CD4-positive, alpha-beta T cell (primary cell): Measurements from ENCODE around the gene ESYT1. TPM values are rescaled to one million over a fixed set of nuclear protein-coding genes. Genes with fewer than 3 reads are reported as not detected.

Experiments
- ATAC-seq: fragments of 200-7000 bp; cut with Tn5 transposase; one replicate; pipeline ENCODE4 v1.10.0; 2022; ENCODE audit warnings: mild to moderate bottlenecking; ENCODE audit not compliant: poor library complexity
- CTCF ChIA-PET: fragments of 350-600 bp; sonication (Branson Sonifier 250); formaldehyde crosslinking; loops from one replicate; lab custom pipeline; 2021; ENCODE audit warnings: antibody characterized with exemption, inconsistent platforms; lab: Charles Lee
- POLR2A ChIA-PET: fragments of 350-600 bp; sonication (Branson Sonifier 250); formaldehyde crosslinking; loops from one replicate; lab custom pipeline; 2021; ENCODE audit warnings: antibody characterized with exemption, inconsistent platforms; lab: Charles Lee
- DNase-seq, 14 experiments: peaks; one replicate each; pipeline ENCODE4 v3.0.0-alpha.2; 2013 to 2020; ENCODE audit warnings: mixed read lengths in 2 of 14
- H3K27ac ChIP-seq, 2 donors: one replicate each; pipeline versions ENCODE4 v1.5.1 to v1.7.0; 2013; ENCODE audit warnings: low read length in 2 of 2, low read depth in 1 of 2, mild to moderate bottlenecking in 1 of 2
- H3K27me3 ChIP-seq, 2 experiments: 1 replicate in 1 of 2; 2 replicates in 1 of 2; pipeline versions ENCODE4 v1.6.1 to v1.7.0; 2013; ENCODE audit warnings: low read length in 2 of 2, control low read depth in 1 of 2, mild to moderate bottlenecking in 1 of 2, moderate library complexity in 1 of 2; ENCODE audit not compliant: insufficient read depth in 2 of 2, control insufficient read depth in 1 of 2
- H3K36me3 ChIP-seq: one replicate; pipeline ENCODE4 v1.6.1; 2013; ENCODE audit warnings: low read length, control low read depth; ENCODE audit not compliant: insufficient read depth
- H3K4me1 ChIP-seq: one replicate; pipeline ENCODE4 v1.6.1; 2013; ENCODE audit warnings: low read length, control low read depth; ENCODE audit not compliant: insufficient read depth
- H3K4me3 ChIP-seq: one replicate; pipeline ENCODE4 v1.5.1; 2013; ENCODE audit warnings: mild to moderate bottlenecking, low read length, moderate library complexity
- H3K9me3 ChIP-seq, 2 experiments: 1 replicate in 1 of 2; 2 replicates in 1 of 2; pipeline versions ENCODE4 v1.6.1 to v1.7.0; 2013; ENCODE audit warnings: low read length in 2 of 2, mild to moderate bottlenecking in 2 of 2, control low read depth in 1 of 2, moderate library complexity in 1 of 2; ENCODE audit not compliant: control insufficient read depth in 1 of 2, insufficient read depth in 1 of 2
- H3K27ac Mint-ChIP-seq: one replicate; pipeline ENCODE4 v1.8.0; 2020; ENCODE audit warnings: mixed read lengths
- H3K27me3 Mint-ChIP-seq: one replicate; pipeline ENCODE4 v1.8.0; 2021; ENCODE audit warnings: mixed read lengths
- H3K36me3 Mint-ChIP-seq: one replicate; pipeline ENCODE4 v1.8.0; 2021; ENCODE audit warnings: low read depth, mixed read lengths
- H3K4me1 Mint-ChIP-seq: one replicate; pipeline ENCODE4 v1.8.0; 2021; ENCODE audit warnings: low read depth, mixed read lengths
- H3K4me3 Mint-ChIP-seq: one replicate; pipeline ENCODE4 v1.8.0; 2020; ENCODE audit warnings: mild to moderate bottlenecking, mixed read lengths
- H3K9me3 Mint-ChIP-seq: one replicate; pipeline ENCODE4 v1.8.0; 2020; ENCODE audit warnings: mixed read lengths
- intact Hi-C, 2 experiments: fragments of 100-400 bp; cut with DNase I in 1 of 2; cut with micrococcal nuclease in 1 of 2; formaldehyde crosslinking; loops; one replicate each; pipeline versions ENCODE4 v1.15.1 to v1.9.0; 2023 to 2025; cut with DNase I, micrococcal nuclease
- total RNA-seq, 174 experiments: library from RNA in 2 of 174; stranded (reverse) in 2 of 174; gene quantifications; one replicate each; pipeline ENCODE4 v1.2.3 and lab custom pipeline; 2021 to 2026
- TF ChIP-seq, protein P1 (sequence below): fragments of 200-600 bp; IDR thresholded peaks from one replicate; pipeline ENCODE4 v1.8.0; 2022; ENCODE audit warnings: antibody characterized with exemption, mild to moderate bottlenecking

The ESYT1 gene
- total RNA-seq, 2 experiments from 2014 or later = 88.5 to 90.3 TPM

DNA sequence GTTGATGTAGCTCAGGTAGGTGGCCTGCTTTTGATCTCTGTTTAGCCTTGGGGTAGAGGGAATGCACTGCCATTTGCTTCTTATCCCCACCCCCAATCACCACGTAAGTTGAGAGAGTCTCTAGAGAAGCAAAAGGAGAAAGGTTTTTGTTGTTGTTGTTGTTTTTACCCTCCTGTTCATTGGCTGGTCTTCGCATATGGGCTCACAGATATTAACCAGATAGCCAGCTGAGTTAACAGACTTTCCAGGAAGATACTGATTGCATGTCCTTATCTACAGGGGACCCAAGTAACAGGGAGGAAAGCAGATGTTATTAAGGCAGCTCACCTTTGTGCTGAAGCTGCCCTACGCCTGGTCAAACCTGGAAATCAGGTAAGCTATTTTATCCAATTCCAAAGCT, 20.8 kb upstream of the ESYT1 start:
- Mint-ChIP-seq H3K27ac (peak overlapping the region; percentile 100), H3K27me3 (no peaks in the 10 kb centered on the region), H3K36me3 (peaks cover 77% of the 10 kb centered on the region), H3K4me1 (peaks cover 46% of the 10 kb centered on the region), H3K9me3 (no peaks in the 10 kb centered on the region), H3K4me3 (peak overlapping the region; percentile 69)
- H3K36me3 ChIP-seq = peaks cover 58% of the 10 kb centered on the region
- DNase-seq = no peak
- H3K27ac ChIP-seq = no peak overlapping the region
- POLR2A ChIA-PET = interaction anchor here (0.9 to 2.0 kb wide), 3 partner anchors 10 to 60 kb away, joined by 3 to 22 read pairs (median 3); partner anchors contain the start of genes ESYT1, RPL41 and ZC3H10
- CTCF ChIA-PET = interaction anchor here (1.1 to 1.6 kb wide), 4 partner anchors 10 to 151 kb away, joined by 3 to 4 read pairs (median 4); partner anchors contain the start of genes ANKRD52 and ZC3H10
- H3K4me3 ChIP-seq = no peak overlapping the region
- H3K9me3 ChIP-seq = no peaks in the 10 kb centered on the region
- H3K27me3 ChIP-seq = no peaks in the 10 kb centered on the region
- no peak for ATAC-seq
- H3K4me1 ChIP-seq = peaks cover 36% of the 10 kb centered on the region
- TF ChIP-seq, protein P1, sequence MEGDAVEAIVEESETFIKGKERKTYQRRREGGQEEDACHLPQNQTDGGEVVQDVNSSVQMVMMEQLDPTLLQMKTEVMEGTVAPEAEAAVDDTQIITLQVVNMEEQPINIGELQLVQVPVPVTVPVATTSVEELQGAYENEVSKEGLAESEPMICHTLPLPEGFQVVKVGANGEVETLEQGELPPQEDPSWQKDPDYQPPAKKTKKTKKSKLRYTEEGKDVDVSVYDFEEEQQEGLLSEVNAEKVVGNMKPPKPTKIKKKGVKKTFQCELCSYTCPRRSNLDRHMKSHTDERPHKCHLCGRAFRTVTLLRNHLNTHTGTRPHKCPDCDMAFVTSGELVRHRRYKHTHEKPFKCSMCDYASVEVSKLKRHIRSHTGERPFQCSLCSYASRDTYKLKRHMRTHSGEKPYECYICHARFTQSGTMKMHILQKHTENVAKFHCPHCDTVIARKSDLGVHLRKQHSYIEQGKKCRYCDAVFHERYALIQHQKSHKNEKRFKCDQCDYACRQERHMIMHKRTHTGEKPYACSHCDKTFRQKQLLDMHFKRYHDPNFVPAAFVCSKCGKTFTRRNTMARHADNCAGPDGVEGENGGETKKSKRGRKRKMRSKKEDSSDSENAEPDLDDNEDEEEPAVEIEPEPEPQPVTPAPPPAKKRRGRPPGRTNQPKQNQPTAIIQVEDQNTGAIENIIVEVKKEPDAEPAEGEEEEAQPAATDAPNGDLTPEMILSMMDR = no peak
- intact Hi-C loops = loop anchor here (10.0 kb wide), 2 partner anchors 282 to 372 kb away; partner anchors contain the start of gene DNAJC14 (in 1 of the 2)

- Histone ChIP-seq H3K27me3 (no peaks in the 10 kb centered on the region), H3K4me3 (no peak overlapping the region), H3K9me3 (no peaks in the 10 kb centered on the region), H3K27ac (no peak overlapping the region), H3K36me3 (peaks cover 67% of the 10 kb centered on the region), H3K4me1 (peaks cover 12% of the 10 kb centered on the region)
- H3K27ac Mint-ChIP-seq = no peak overlapping the region
- H3K4me1 Mint-ChIP-seq = peaks cover 16% of the 10 kb centered on the region
- no peak for ATAC-seq
- ChIA-PET POLR2A (no interaction called here), CTCF (interaction anchor here (0.7 to 1.0 kb wide), 2 partner anchors 79 to 111 kb away, joined by 3 to 4 read pairs; partner anchors contain the start of genes RNF41 and SMARCC2)
- TF ChIP-seq, protein P1 = no peak
- no peaks in the 10 kb centered on the region for H3K27me3 Mint-ChIP-seq
- H3K9me3 Mint-ChIP-seq = no peaks in the 10 kb centered on the region
- no peak for DNase-seq
- intact Hi-C loops = loop anchor here in 1 of 2 experiments (10.0 kb wide), 1 partner anchor 484 kb away; no protein-coding TSS in a partner anchor
- H3K36me3 Mint-ChIP-seq = peaks cover 82% of the 10 kb centered on the region
- H3K4me3 Mint-ChIP-seq = no peak overlapping the region
Observed at GRCh38 chr12:56110571-56110970, 17.5 kb upstream of the ESYT1 start.

DNA sequence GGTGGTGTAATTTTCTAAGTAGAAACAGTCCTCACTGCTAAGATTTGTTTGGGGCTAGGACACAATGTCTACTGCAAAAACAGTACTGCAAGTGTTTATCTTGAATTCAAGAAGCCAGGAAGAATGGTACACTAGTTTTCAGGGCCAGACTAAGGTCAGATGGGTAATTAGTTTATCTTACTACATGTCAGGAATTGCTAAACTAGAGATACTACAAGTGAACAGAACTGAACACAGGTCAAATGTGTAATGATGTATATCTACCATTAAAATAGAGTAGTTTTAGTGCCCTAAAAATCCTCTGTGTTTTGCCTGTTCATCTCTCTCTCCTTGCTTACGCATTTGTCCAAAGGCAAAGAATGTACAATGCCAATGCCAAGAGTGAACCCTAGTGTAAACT, 14.0 kb upstream of the ESYT1 start:
- TF ChIP-seq, protein P1 = no peak
- Histone ChIP-seq H3K27ac (no peak overlapping the region), H3K27me3 (no peaks in the 10 kb centered on the region), H3K4me3 (no peak overlapping the region), H3K36me3 (peaks cover 44% of the 10 kb centered on the region), H3K4me1 (peaks cover 25% of the 10 kb centered on the region), H3K9me3 (no peaks in the 10 kb centered on the region)
- DNase-seq = no peak
- Mint-ChIP-seq H3K4me1 (peaks cover 21% of the 10 kb centered on the region), H3K9me3 (no peaks in the 10 kb centered on the region), H3K27ac (peak overlapping the region; percentile 94), H3K4me3 (peak overlapping the region; percentile 64), H3K36me3 (peaks cover 76% of the 10 kb centered on the region), H3K27me3 (no peaks in the 10 kb centered on the region)
- no peak for ATAC-seq
- ChIA-PET POLR2A (no interaction called here), CTCF (no interaction called here)
- intact Hi-C loops = loop anchor here in 1 of 2 experiments (10.0 kb wide), 1 partner anchor 481 kb away; no protein-coding TSS in a partner anchor
